SK-N-SH treated with all-trans-retinoic acid at 6 μM for 48 hours (cell line): ENCODE data around the gene IMMP2L.

Experiments
- ARNTL ChIP-seq: fragments of 450-650 bp; formaldehyde crosslinking; IDR thresholded peaks from 2 replicates; pipeline ENCODE4 v1.5.0; 2020; ENCODE audit warnings: low read depth, mild to moderate bottlenecking, moderate library complexity, borderline replicate concordance
- ISL1 ChIP-seq: fragments of 250-450 bp; sonication (Bioruptor Pico); IDR thresholded peaks from 2 replicates; pipeline ENCODE4 v2.1.2; 2022; ENCODE audit warnings: mild to moderate bottlenecking, moderate library complexity
- RARB ChIP-seq: fragments of 250-450 bp; sonication (Bioruptor Pico); IDR thresholded peaks from 2 replicates; pipeline ENCODE4 v1.8.0; 2021; ENCODE audit warnings: mild to moderate bottlenecking, moderate library complexity
- SNAI2 ChIP-seq: fragments of 250-450 bp; sonication (Bioruptor Pico); IDR thresholded peaks from 2 replicates; pipeline ENCODE4 v1.5.0; 2020; ENCODE audit warnings: mild to moderate bottlenecking, moderate library complexity
- ZFP3 ChIP-seq: fragments of 250-450 bp; sonication (Bioruptor Pico); IDR thresholded peaks from 2 replicates; pipeline ENCODE4 v1.5.0; 2020; ENCODE audit warnings: mild to moderate bottlenecking, moderate library complexity
- ZNF8 ChIP-seq: fragments of 450-650 bp; formaldehyde crosslinking; IDR thresholded peaks from 2 replicates; pipeline ENCODE4 v1.5.0; 2020; ENCODE audit warnings: mild to moderate bottlenecking, moderate library complexity
- TF ChIP-seq, protein P1 (sequence below): fragments of 250-450 bp; sonication (Bioruptor Pico); IDR thresholded peaks from 2 replicates; pipeline ENCODE4 v1.8.0; 2020; ENCODE audit warnings: mild to moderate bottlenecking, moderate library complexity, borderline replicate concordance

DNA sequence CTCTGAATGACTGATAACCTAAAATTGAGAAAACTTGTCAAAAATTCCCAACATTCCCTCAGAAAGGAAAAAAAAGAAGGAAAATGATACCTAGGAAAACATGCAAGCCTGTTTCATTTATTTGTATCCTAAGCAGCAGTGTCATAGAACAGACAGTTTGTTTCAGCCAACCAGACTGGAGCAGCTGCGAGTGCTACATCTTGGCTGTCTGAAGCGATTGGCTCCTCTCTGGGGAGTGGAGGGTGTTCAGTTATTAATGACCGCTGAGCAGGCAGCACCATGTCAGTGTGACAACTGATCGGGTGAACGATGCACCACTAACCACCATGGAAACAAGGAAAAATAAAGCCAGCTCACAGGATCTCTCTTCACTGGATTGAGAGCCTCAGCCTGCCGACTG, 471.4 kb downstream of the IMMP2L start, which contains the start of gene LRRN3:
- TF ChIP-seq ISL1 (CRISPR knock-in tag) (no peak), RARB (no peak), ZFP3 (CRISPR knock-in tag) (no peak), ZNF8 (CRISPR knock-in tag) (no peak), ARNTL (no peak), SNAI2 (CRISPR knock-in tag) (no peak)
- TF ChIP-seq, protein P1, sequence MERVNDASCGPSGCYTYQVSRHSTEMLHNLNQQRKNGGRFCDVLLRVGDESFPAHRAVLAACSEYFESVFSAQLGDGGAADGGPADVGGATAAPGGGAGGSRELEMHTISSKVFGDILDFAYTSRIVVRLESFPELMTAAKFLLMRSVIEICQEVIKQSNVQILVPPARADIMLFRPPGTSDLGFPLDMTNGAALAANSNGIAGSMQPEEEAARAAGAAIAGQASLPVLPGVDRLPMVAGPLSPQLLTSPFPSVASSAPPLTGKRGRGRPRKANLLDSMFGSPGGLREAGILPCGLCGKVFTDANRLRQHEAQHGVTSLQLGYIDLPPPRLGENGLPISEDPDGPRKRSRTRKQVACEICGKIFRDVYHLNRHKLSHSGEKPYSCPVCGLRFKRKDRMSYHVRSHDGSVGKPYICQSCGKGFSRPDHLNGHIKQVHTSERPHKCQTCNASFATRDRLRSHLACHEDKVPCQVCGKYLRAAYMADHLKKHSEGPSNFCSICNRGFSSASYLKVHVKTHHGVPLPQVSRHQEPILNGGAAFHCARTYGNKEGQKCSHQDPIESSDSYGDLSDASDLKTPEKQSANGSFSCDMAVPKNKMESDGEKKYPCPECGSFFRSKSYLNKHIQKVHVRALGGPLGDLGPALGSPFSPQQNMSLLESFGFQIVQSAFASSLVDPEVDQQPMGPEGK (CRISPR knock-in tag): no peak
